ENCODE measurements around the gene RXRA. TPM values are rescaled to one million over a fixed set of nuclear protein-coding genes. Genes with fewer than 3 reads are reported as not detected.

RXRA gene
- total and polyA plus RNA-seq, 2 of the 13 experiments (the other 11 are each of a cell fraction or from before 2014, with no cell fraction given): 18.9 to 29.2 TPM

GRCh38 chr9:134328341-134328840 is 2.1 kb downstream of the RXRA start (continued):
- no peak for TF ChIP-seq ZNF30 (CRISPR knock-in tag; IDR thresholded peaks at IDR 0.05)
- no peak for TF ChIP-seq ZBTB42 (CRISPR knock-in tag; IDR thresholded peaks at IDR 0.05)
- TF ChIP-seq MTERF4 (CRISPR knock-in tag; IDR thresholded peaks at IDR 0.05): no peak
- TF ChIP-seq ZNF772 (CRISPR knock-in tag; IDR thresholded peaks at IDR 0.05): no peak
- TF ChIP-seq FOXA3 (CRISPR knock-in tag; IDR thresholded peaks at IDR 0.05): peak; percentile 87
- no peak for TF ChIP-seq SYNCRIP (IDR thresholded peaks at IDR 0.05; ENCODE audit: insufficient read depth, low read depth, low read length)
- no peak for TF ChIP-seq RARG (CRISPR knock-in tag; IDR thresholded peaks at IDR 0.05; ENCODE audit: low read depth)
- TF ChIP-seq ZFP37 (CRISPR knock-in tag; IDR thresholded peaks at IDR 0.05; ENCODE audit: borderline replicate concordance): no peak
- no peak for TF ChIP-seq ZNF552 (CRISPR knock-in tag; IDR thresholded peaks at IDR 0.05; ENCODE audit: borderline replicate concordance)
- TF ChIP-seq RBM39 (IDR thresholded peaks at IDR 0.05; ENCODE audit: low read depth, low read length, poor library complexity, severe bottlenecking): no peak
- TF ChIP-seq FOXM1 (CRISPR knock-in tag; IDR thresholded peaks at IDR 0.05): no peak
- TF ChIP-seq ZNF44 (CRISPR knock-in tag; IDR thresholded peaks at IDR 0.05): no peak
- peak; percentile 42; the same call in 1 of the 2 replicates for TF ChIP-seq HBP1 (CRISPR knock-in tag; IDR thresholded peaks at IDR 0.05; ENCODE audit: low read depth)
- TF ChIP-seq ZBTB20 (CRISPR knock-in tag; IDR thresholded peaks at IDR 0.05; ENCODE audit: borderline replicate concordance, low read depth): no peak
- TF ChIP-seq HNRNPUL1 (IDR thresholded peaks at IDR 0.05; ENCODE audit: low read depth, low read length): no peak
- TF ChIP-seq PPARG (CRISPR knock-in tag; conservative IDR thresholded peaks at IDR 0.05): peak; percentile 62
- peak; percentile 67; the same call in 1 of the 2 replicates for TF ChIP-seq ZNF749 (CRISPR knock-in tag; IDR thresholded peaks at IDR 0.05; ENCODE audit: borderline replicate concordance)
- TF ChIP-seq SRY (CRISPR knock-in tag; IDR thresholded peaks at IDR 0.05): peak; percentile 36; the same call in 1 of the 2 replicates
- TF ChIP-seq BRCA1 (CRISPR knock-in tag; IDR thresholded peaks at IDR 0.05): no peak
- TF ChIP-seq ZNF572 (CRISPR knock-in tag; IDR thresholded peaks at IDR 0.05): no peak
- no peak for TF ChIP-seq NFKB2 (CRISPR knock-in tag; IDR thresholded peaks at IDR 0.05; ENCODE audit: borderline replicate concordance)
- TF ChIP-seq ARHGAP35 (CRISPR knock-in tag; IDR thresholded peaks at IDR 0.05; ENCODE audit: borderline replicate concordance): no peak
- TF ChIP-seq ZBTB10 (CRISPR knock-in tag; IDR thresholded peaks at IDR 0.05; ENCODE audit: borderline replicate concordance): no peak
- TF ChIP-seq TMF1 (CRISPR knock-in tag; IDR thresholded peaks at IDR 0.05; ENCODE audit: low read depth): no peak
- no peak for TF ChIP-seq ZNF850 (CRISPR knock-in tag; conservative IDR thresholded peaks at IDR 0.05)
- TF ChIP-seq DPF2 (CRISPR knock-in tag; IDR thresholded peaks at IDR 0.05; ENCODE audit: borderline replicate concordance, low read depth): no peak
- no peak for TF ChIP-seq MTA3 (CRISPR knock-in tag; IDR thresholded peaks at IDR 0.05)
- no peak for TF ChIP-seq SSRP1 (CRISPR knock-in tag; IDR thresholded peaks at IDR 0.05)
